ENCODE results near the gene OPCML. TPM values are rescaled to one million over a fixed set of nuclear protein-coding genes. Genes with fewer than 3 reads are reported as not detected.

Gene OPCML
- total RNA-seq, 1 donor from 2014 or later, result 2.7 TPM

- H3K27me3 Mint-ChIP-seq (ENCODE audit: low read depth), result peaks cover 16% of the 10 kb centered on the region
- no peaks in the 10 kb centered on the region for H3K4me1 Mint-ChIP-seq (ENCODE audit: low read depth)
- H3K27ac Mint-ChIP-seq (ENCODE audit: unreplicated experiment), result no peak overlapping the region
- H3K4me3 Mint-ChIP-seq (ENCODE audit: unreplicated experiment), result no peak overlapping the region
- TF ChIP-seq, protein P1, sequence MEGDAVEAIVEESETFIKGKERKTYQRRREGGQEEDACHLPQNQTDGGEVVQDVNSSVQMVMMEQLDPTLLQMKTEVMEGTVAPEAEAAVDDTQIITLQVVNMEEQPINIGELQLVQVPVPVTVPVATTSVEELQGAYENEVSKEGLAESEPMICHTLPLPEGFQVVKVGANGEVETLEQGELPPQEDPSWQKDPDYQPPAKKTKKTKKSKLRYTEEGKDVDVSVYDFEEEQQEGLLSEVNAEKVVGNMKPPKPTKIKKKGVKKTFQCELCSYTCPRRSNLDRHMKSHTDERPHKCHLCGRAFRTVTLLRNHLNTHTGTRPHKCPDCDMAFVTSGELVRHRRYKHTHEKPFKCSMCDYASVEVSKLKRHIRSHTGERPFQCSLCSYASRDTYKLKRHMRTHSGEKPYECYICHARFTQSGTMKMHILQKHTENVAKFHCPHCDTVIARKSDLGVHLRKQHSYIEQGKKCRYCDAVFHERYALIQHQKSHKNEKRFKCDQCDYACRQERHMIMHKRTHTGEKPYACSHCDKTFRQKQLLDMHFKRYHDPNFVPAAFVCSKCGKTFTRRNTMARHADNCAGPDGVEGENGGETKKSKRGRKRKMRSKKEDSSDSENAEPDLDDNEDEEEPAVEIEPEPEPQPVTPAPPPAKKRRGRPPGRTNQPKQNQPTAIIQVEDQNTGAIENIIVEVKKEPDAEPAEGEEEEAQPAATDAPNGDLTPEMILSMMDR (IDR thresholded peaks at IDR 0.05), result no peak
- no peaks in the 10 kb centered on the region for H3K36me3 Mint-ChIP-seq (ENCODE audit: low read depth)
- peaks cover 4% of the 10 kb centered on the region for H3K9me3 Mint-ChIP-seq (ENCODE audit: low read depth)
- no peak for DNase-seq (ENCODE audit: low spot score)
Observed at GRCh38 chr11:133238027-133238426, 294.3 kb downstream of the OPCML start.

DNA sequence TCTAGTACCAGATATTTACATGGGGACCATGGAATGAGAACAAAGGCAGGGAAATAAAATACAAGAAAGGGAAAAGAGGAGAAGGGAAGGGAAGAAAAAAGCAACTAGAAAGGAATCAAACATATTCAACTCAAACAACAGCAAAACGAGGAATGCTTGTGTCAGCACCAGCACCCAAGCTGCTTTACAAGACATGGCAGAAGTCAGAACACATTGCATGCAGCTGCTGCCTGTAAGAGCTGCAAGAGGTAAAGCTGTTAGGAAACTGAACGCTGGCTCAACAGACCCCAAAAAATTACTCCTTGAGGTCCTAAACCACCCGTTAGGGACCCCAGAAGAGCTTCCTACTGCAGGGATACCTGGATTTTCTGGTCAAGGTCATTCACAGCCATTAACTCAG, 296.9 kb downstream of the OPCML start:
- DNase-seq (ENCODE audit: low spot score), result no peak
- Mint-ChIP-seq H3K27me3 (ENCODE audit: low read depth) (peaks cover 9% of the 10 kb centered on the region), H3K27ac (ENCODE audit: unreplicated experiment) (no peak overlapping the region), H3K4me1 (ENCODE audit: low read depth) (no peaks in the 10 kb centered on the region), H3K9me3 (ENCODE audit: low read depth) (peaks cover 4% of the 10 kb centered on the region), H3K4me3 (ENCODE audit: unreplicated experiment) (no peak overlapping the region), H3K36me3 (ENCODE audit: low read depth) (no peaks in the 10 kb centered on the region)
- TF ChIP-seq, protein P1 (IDR thresholded peaks at IDR 0.05), result no peak

GRCh38 chr11:133234883-133235282, 297.4 kb downstream of the OPCML start:
- Mint-ChIP-seq H3K4me3 (ENCODE audit: unreplicated experiment) (no peak overlapping the region), H3K27ac (ENCODE audit: unreplicated experiment) (no peak overlapping the region), H3K9me3 (ENCODE audit: low read depth) (peaks cover 4% of the 10 kb centered on the region), H3K36me3 (ENCODE audit: low read depth) (no peaks in the 10 kb centered on the region), H3K27me3 (ENCODE audit: low read depth) (peaks cover 9% of the 10 kb centered on the region), H3K4me1 (ENCODE audit: low read depth) (no peaks in the 10 kb centered on the region)
- no peak for DNase-seq (ENCODE audit: low spot score)
- TF ChIP-seq, protein P1 (IDR thresholded peaks at IDR 0.05), result no peak

GRCh38 chr11:133232665-133233064, 299.6 kb downstream of the OPCML start:
- Mint-ChIP-seq H3K4me1 (ENCODE audit: low read depth) (no peaks in the 10 kb centered on the region), H3K9me3 (ENCODE audit: low read depth) (peaks cover 4% of the 10 kb centered on the region), H3K27ac (ENCODE audit: unreplicated experiment) (no peak overlapping the region), H3K4me3 (ENCODE audit: unreplicated experiment) (no peak overlapping the region), H3K36me3 (ENCODE audit: low read depth) (no peaks in the 10 kb centered on the region), H3K27me3 (ENCODE audit: low read depth) (peaks cover 15% of the 10 kb centered on the region)
- TF ChIP-seq, protein P1 (IDR thresholded peaks at IDR 0.05), result no peak
- DNase-seq (ENCODE audit: low spot score), result no peak

- Mint-ChIP-seq H3K36me3 (ENCODE audit: low read depth) (no peaks in the 10 kb centered on the region), H3K27ac (ENCODE audit: unreplicated experiment) (no peak overlapping the region), H3K4me1 (ENCODE audit: low read depth) (no peaks in the 10 kb centered on the region), H3K27me3 (ENCODE audit: low read depth) (peaks cover 19% of the 10 kb centered on the region), H3K4me3 (ENCODE audit: unreplicated experiment) (no peak overlapping the region), H3K9me3 (ENCODE audit: low read depth) (peaks cover 4% of the 10 kb centered on the region)
- DNase-seq (ENCODE audit: low spot score), result no peak
- TF ChIP-seq, protein P1 (IDR thresholded peaks at IDR 0.05), result no peak
Observed at GRCh38 chr11:133230431-133230830, 301.9 kb downstream of the OPCML start.
